Left renal pelvis (tissue), 4 donors: ENCODE measurements around the gene ZNF593OS. TPM values are rescaled to one million over a fixed set of nuclear protein-coding genes. Genes with fewer than 3 reads are reported as not detected.

Source experiments
- DNase-seq, 4 donors: peaks; one replicate each; pipeline ENCODE4 v3.0.0-alpha.2; 2013; ENCODE audit warnings: low read depth in 4 of 4, low spot score in 3 of 4
- polyA plus RNA-seq, 4 donors: library from polyadenylated mRNA; unstranded; fragments of 120-200 nt; gene quantifications; one replicate each; pipeline ENCODE4 v1.2.1, GENCODE V29; 2013; ENCODE audit not compliant: insufficient read length in 4 of 4

Gene ZNF593OS
- polyA plus RNA-seq, 4 donors: 0.74 to 2.0 (median 1.2) TPM

GRCh38 chr1:26160527-26161414 is 10.9 kb downstream of the ZNF593OS start:
- DNase-seq: no peak

- DNase-seq: no peak
These were observed 11.9 kb downstream of the ZNF593OS start for GRCh38 chr1:26159743-26160039.

- DNase-seq: no peak
These were observed 12.5 kb downstream of the ZNF593OS start, which contains the start of gene FAM110D for GRCh38 chr1:26158908-26159742. Gene FAM110D (plus strand): TSS chr1:26159079. CDS start chr1:26161292, 2,213 bp downstream.

GRCh38 chr1:26158271-26158907 is 13.2 kb downstream of the ZNF593OS start:
- no peak for DNase-seq

GRCh38 chr1:26156285-26157038 is 15.2 kb downstream of the ZNF593OS start:
- no peak for DNase-seq

GRCh38 chr1:26155370-26156284 is 16.0 kb downstream of the ZNF593OS start:
- DNase-seq: no peak

GRCh38 chr1:26154750-26155149 is 16.9 kb downstream of the ZNF593OS start:
- no peak for DNase-seq

- DNase-seq: no peak
These were observed 17.6 kb downstream of the ZNF593OS start for GRCh38 chr1:26153966-26154532.

- DNase-seq: no peak
These were observed 22.7 kb downstream of the ZNF593OS start for GRCh38 chr1:26148887-26149286.

GRCh38 chr1:26145960-26146294 is 25.7 kb downstream of the ZNF593OS start:
- DNase-seq: no peak

GRCh38 chr1:26145041-26145959 is 26.3 kb downstream of the ZNF593OS start:
- no peak for DNase-seq

- no peak for DNase-seq
These were observed 29.5 kb downstream of the ZNF593OS start for GRCh38 chr1:26142159-26142558.

- DNase-seq: no peak
These were observed 32.6 kb downstream of the ZNF593OS start for GRCh38 chr1:26138974-26139558.

- DNase-seq: no peak
These were observed 37.2 kb downstream of the ZNF593OS start for GRCh38 chr1:26134466-26134865.

- DNase-seq: no peak
These were observed 38.8 kb downstream of the ZNF593OS start for GRCh38 chr1:26132834-26133167.

- DNase-seq: no peak
These were observed 39.4 kb downstream of the ZNF593OS start for GRCh38 chr1:26132128-26132833.

GRCh38 chr1:26130695-26131094 is 40.9 kb downstream of the ZNF593OS start:
- DNase-seq: no peak
